ENCODE measurements around the gene MACROD2.
"Not testable (repeated sequence)": the region's sequence is repeated elsewhere in the genome, so short reads cannot be mapped to it uniquely, and the experiment has no call there.

MACROD2 gene

GRCh38 chr20:15512916-15513315 is 1517.6 kb downstream of the MACROD2 start:
- no peak for DNase-seq

GRCh38 chr20:15515691-15516090 is 1520.4 kb downstream of the MACROD2 start:
- no peak for DNase-seq

DNA sequence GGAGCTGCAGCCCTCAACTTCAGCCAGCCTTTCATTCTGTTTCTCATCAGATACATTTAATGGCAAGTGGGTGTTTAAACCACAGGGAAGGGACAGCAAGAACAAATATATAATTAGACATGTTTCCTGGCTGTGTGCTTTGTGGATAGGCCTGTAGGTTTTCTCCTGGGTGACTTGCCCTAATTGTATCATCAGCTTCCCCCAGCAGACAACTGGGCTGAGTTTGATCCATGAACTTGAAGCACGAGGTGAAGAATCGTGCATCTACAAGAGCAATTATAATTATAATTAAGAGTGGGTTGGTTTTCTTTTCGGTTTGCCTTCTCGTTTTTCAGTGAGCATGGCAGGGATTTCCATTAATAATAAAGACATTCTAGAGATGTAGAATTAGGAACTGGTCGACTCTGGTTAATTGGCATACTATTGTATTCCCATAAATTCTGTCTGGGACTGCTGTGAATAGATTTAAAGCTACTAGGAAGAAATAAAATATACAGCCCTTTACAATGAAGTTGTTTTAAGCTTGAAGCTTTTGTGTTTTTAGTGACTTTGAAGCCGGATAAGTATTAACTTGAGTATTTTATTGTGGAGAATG is 1525.7 kb downstream of the MACROD2 start:
- no peak for DNase-seq

GRCh38 chr20:15523400-15523799 is 1528.1 kb downstream of the MACROD2 start:
- DNase-seq = no peak

DNA sequence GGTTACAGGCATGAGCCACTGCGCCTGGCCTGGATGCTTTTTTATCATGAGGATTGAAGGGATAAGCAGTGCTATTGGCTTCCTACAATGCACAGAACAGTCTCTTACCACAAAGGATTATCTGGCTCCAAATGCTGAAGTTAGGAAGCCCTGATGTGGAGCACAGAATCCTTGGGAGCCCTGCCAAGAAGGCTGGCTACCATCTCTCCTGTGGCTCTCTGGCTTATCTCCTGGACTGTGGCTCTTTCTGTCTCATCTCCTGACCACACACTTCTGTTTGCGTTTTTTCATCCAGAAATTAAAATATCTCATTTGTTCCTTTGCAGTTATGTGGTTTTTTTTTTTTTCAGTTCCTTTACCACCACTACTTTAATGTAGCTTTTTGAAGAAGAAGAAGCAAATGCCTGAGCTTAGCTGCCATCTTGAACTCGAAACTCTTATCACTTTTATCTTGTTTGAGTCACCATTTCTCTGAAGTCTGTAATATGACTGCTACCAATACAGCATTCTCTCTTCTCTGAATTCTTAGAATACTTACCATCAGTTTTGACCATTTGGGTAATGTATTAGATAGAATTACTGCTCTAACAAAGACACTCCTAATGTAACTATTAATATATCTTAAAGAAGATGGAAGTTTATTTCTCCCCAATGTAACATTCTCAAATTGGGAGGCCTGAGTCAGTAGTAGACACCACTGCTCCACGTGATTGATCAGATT is 1533.2 kb downstream of the MACROD2 start:
- DNase-seq = no peak

GRCh38 chr20:15535863-15536262 is 1540.5 kb downstream of the MACROD2 start:
- no peak for DNase-seq

GRCh38 chr20:15537200-15537599 is 1541.9 kb downstream of the MACROD2 start:
- DNase-seq = not testable (repeated sequence)

DNA sequence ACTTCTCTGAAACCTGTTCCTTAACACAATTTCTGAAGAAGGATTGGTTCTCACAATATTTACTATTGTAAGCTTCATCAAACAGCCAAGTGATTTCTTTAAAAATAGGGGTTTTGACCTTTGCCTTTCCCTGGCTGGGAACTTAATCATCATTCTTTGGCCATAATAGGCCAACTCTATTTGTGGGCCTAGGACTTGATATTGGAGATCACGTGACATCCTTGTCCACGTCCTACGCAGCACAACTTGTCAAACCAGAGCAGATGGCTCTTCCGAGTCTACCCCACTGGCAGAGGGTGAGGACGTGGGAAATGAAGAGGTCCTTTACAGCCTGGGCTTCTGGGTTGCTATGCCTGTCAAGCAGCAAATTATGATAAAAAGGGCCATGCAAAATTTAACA is 1547.3 kb downstream of the MACROD2 start:
- no peak for DNase-seq

DNA sequence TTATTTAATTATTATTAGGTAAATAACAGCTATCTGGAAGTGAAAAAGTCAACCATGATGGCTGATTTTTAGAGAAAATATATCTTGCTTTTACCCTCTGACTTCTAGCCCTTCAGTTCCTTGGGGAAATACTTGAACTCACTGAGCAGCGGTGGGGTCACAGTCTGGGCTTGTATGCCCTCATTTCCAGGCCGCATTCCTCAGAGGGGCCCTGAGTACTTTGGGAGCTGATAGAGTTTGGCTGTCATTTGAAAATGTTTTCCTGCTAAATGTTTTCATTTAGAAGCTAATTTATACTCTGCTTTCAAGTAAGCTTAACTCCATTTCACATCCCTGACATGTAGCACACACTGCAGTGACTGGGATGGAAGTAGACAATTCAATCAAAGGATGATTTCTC is 1549.4 kb downstream of the MACROD2 start:
- DNase-seq = no peak

GRCh38 chr20:15546525-15547023 is 1551.3 kb downstream of the MACROD2 start:
- no peak for DNase-seq

GRCh38 chr20:15547119-15547518 is 1551.8 kb downstream of the MACROD2 start:
- DNase-seq = no peak

DNA sequence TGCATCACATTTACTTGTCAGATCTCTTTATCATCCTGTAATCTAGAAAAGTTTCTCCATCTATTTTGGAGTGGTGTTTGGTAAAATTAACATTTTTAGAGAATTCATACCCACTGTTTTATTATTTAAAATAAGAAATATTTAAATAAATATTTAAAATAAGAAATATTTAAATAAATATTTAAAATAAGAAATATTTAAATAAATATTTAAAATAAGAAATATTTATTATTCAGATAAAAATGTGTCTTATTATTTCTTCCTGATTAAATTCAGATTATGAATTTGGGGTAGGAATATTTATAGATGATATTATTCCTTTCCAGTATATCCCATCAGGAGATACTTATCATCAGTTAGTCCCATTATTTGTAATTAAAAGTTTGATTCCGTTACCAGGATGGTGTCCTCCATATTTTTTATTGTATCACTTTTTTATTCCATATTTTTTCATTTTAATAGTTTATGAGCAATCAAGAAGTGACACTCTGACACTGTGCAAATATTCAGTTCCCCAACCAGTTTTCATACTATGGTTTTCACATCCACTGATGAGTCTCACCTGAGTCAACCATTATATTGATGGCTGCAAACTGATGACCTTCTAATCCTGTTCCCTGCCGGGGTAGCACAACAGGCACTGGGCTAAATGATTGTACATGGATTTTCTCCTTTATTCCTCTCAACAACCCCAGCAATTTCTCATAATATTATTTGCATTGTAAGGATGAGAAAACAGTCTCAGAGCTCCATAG is 1555.0 kb downstream of the MACROD2 start:
- no peak for DNase-seq

DNA sequence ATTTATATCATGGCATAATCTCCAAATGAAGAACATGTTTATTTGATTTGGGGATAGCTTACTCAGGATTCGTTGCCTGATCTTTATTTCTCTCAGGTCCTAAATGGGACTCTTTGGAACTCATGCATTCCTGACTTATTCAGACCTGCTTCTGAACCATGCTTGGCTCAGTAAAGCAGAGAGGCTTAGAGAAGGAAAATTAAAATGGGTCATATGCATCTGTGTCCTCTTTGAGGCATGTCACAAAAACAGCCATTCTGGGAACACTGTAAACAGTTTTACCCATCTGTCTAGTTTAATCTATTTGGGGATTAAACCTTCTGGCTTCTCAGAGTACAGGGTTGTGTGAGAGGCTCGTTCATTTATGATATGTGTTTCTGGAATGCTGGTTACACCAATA is 1560.6 kb downstream of the MACROD2 start:
- DNase-seq = no peak

- no peak for DNase-seq
Measured at GRCh38 chr20:15556869-15557268, 1561.6 kb downstream of the MACROD2 start.

DNA sequence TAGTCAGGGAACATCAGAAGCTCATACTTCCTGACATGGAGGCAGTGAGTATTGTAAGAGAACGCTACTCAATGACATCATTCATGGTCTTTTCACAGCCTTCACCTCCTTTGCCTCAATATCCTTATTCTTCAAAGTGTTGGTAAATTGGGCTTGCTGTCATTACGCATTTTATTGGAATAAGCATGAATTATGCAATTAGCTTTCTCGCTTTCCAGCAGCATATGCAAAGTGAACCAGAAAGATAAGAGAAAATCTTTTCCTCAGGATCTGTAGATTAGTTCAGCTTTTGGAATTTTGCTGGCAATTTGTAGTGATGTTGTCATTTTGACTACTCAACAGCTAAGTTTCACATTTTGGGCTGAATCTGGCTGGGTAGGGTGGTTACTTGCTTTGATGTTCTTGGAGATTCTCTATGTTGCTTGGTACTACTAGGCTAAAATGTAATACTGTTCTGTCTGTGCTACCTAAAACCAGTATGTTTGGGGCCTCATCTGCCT is 1565.8 kb downstream of the MACROD2 start:
- DNase-seq = no peak

DNA sequence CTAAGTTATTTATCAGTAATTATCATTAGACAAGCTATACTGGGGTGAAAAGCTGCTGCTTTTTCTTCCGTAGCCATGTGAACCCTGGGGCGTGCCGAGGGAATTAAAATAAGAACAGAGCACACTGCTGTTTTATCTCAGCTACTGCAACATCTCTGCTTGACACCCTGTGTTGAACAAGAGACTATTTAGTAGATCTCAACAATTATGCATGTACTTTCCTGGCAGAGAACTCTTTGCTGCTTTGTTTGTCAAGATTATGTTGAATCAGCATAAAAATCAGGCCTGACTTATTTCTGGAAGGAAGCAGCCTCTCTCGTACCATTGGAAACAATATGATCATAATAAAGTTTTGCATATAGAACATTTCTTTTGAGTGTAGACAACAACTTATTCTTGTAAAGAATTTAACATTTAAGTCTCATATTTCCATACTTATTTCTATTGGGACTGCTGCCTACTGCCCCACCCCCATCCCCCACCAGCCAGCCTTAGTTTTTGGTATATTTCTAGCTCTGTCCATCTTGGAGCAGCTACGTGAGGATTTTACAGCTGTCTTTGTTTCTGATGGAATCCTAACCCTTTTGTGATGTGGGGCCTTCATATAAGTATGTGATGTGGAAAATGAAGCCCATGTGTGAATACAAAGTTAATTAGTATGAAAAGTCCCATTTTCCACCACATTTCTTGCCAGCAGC is 1566.5 kb downstream of the MACROD2 start:
- no peak for DNase-seq

GRCh38 chr20:15563836-15564235 is 1568.5 kb downstream of the MACROD2 start:
- DNase-seq = no peak

GRCh38 chr20:15564981-15565380 is 1569.7 kb downstream of the MACROD2 start:
- no peak for DNase-seq

DNA sequence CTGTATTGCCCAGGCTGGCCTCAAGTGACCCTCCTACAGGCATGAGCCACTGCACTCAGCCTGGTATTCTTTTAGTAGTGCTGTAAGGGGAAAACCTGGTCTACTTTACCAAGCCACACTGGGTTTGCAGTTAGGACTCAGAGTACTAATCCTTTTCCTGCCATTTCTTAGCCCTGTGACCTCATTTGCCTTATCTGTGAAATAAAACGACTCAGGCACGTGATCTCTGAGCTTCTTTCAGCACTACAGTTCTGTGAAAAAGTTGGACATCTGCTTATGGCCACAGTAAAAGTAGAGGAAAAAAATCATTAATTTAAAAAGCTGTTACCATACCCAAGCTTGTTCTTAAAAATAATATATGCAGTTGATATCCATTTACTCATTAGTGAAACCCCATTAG is 1570.5 kb downstream of the MACROD2 start:
- no peak for DNase-seq

DNA sequence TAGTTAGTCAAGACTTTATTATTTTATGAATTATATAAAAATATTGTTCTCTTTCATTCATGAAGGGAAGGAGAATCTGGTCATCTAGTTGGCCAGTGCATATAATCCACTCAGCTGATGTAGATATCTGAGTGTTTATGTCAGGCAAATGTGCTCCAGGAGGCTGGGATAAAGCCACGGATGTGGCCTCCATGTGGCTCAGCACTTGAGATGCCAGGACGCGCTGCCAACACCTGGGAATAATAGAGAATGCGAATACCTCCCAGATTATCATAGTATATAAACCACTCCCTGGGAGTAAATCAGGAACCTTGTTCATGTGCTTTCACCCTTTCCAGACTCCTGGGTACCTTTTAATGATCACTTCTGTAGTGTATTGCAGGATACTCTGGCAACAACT is 1571.9 kb downstream of the MACROD2 start:
- DNase-seq = no peak

DNA sequence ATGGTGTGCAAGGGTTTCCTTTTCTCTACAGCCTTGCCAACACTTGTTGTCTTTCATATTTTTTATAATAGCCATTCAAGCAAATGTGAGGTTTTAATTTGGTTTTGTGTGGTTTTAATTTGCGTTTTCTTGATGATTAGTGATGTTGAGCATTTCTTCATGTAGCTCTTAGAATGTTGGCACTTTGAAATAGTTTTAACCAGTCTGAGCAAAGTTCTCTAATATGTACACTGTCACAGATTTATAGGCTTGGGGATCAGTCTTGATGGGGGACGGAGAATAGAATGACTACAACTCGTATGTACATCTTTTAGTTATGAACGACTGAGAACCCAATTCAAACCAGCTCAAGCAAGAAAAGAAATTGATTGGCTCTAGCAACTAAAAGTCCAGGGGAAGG is 1574.8 kb downstream of the MACROD2 start:
- no peak for DNase-seq

- no peak for DNase-seq
Measured at GRCh38 chr20:15571056-15571455, 1575.7 kb downstream of the MACROD2 start.

- no peak for DNase-seq
Measured at GRCh38 chr20:15575255-15575654, 1579.9 kb downstream of the MACROD2 start.
